Subcutaneous abdominal adipose tissue (tissue), 5 donors: Measurements from ENCODE around the gene NEU2.

Experiments used
- H3K27ac ChIP-seq: one replicate; pipeline ENCODE4 v1.7.0; 2013; ENCODE audit warnings: low read depth, mild to moderate bottlenecking, inconsistent platforms, low read length, moderate library complexity
- H3K27me3 ChIP-seq, 5 donors: one replicate each; pipeline ENCODE4 v1.7.0; 2013; ENCODE audit warnings: low read length in 5 of 5, inconsistent platforms in 1 of 5; ENCODE audit not compliant: control insufficient read depth in 5 of 5, insufficient read depth in 4 of 5
- H3K36me3 ChIP-seq, 5 donors: one replicate each; pipeline ENCODE4 v1.7.0; 2013; ENCODE audit warnings: low read length in 5 of 5; ENCODE audit not compliant: control insufficient read depth in 5 of 5, insufficient read depth in 5 of 5
- H3K4me1 ChIP-seq, 5 donors: one replicate each; pipeline ENCODE4 v1.7.0; 2013; ENCODE audit warnings: low read length in 5 of 5, mild to moderate bottlenecking in 3 of 5, moderate library complexity in 1 of 5; ENCODE audit not compliant: control insufficient read depth in 5 of 5, insufficient read depth in 5 of 5
- H3K4me3 ChIP-seq, 5 donors: one replicate each; pipeline ENCODE4 v1.7.0; 2013; ENCODE audit warnings: low read length in 5 of 5, low read depth in 1 of 5
- H3K9ac ChIP-seq, 5 donors: one replicate each; pipeline ENCODE4 v1.7.0; 2013; ENCODE audit warnings: low read length in 5 of 5, mild to moderate bottlenecking in 4 of 5, moderate library complexity in 3 of 5
- H3K9me3 ChIP-seq, 5 donors: one replicate each; pipeline ENCODE4 v1.7.0; 2013; ENCODE audit warnings: low read length in 5 of 5; ENCODE audit not compliant: control insufficient read depth in 5 of 5
- donor health status: healthy.
- donor health status: healthy.
- donor health status: healthy.
- donor health status: healthy.
- donor health status: healthy.

The NEU2 gene

GRCh38 chr2:233021771-233022170 is 10.7 kb upstream of the NEU2 start:
- Histone ChIP-seq H3K27me3 (peaks cover 0 to 5% (median 0%) of the 10 kb centered on the region in 5 donors), H3K9me3 (peaks cover 0 to 6% (median 0%) of the 10 kb centered on the region in 5 donors), H3K4me3 (no peak overlapping the region)

DNA sequence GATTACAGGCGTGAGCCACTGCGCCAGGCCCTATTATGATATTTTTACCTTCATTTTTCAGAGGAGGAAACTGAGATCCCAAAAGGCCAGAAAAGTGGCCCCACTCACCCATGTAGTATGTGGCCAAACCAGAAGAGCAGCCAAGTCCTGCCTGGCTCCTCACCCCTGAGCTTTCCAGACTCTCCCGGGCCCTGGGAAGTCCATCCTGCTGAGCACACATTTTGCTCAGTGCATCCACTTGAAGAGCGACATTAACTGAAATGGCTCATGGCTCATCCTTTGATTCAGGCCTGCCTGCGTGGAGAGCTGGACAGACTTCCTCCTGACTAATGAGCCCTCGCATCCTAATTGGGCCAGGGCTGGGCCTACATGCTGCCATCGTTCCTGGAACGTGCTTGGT is 9.9 kb upstream of the NEU2 start:
- Histone ChIP-seq H3K27me3 (peaks cover 0 to 5% (median 0%) of the 10 kb centered on the region in 5 donors), H3K9ac (no peak overlapping the region), H3K4me3 (no peak overlapping the region), H3K4me1 (no peaks in the 10 kb centered on the region), H3K9me3 (peaks cover 0 to 6% (median 0%) of the 10 kb centered on the region in 5 donors), H3K27ac (no peak overlapping the region), H3K36me3 (no peaks in the 10 kb centered on the region)

More at GRCh38 chr2:233021771-233022170, 10.7 kb upstream of the NEU2 start:
- H3K4me1 ChIP-seq, result no peaks in the 10 kb centered on the region
- H3K27ac ChIP-seq, result no peak overlapping the region
- no peaks in the 10 kb centered on the region for H3K36me3 ChIP-seq
- no peak overlapping the region for H3K9ac ChIP-seq

- Histone ChIP-seq H3K4me1 (no peaks in the 10 kb centered on the region), H3K9me3 (peaks cover 0 to 2% (median 0%) of the 10 kb centered on the region in 5 donors), H3K27ac (no peak overlapping the region), H3K27me3 (peaks cover 0 to 5% (median 0%) of the 10 kb centered on the region in 5 donors), H3K4me3 (no peak overlapping the region), H3K9ac (no peak overlapping the region), H3K36me3 (no peaks in the 10 kb centered on the region)
Observed at GRCh38 chr2:233023007-233023760, 9.3 kb upstream of the NEU2 start.

DNA sequence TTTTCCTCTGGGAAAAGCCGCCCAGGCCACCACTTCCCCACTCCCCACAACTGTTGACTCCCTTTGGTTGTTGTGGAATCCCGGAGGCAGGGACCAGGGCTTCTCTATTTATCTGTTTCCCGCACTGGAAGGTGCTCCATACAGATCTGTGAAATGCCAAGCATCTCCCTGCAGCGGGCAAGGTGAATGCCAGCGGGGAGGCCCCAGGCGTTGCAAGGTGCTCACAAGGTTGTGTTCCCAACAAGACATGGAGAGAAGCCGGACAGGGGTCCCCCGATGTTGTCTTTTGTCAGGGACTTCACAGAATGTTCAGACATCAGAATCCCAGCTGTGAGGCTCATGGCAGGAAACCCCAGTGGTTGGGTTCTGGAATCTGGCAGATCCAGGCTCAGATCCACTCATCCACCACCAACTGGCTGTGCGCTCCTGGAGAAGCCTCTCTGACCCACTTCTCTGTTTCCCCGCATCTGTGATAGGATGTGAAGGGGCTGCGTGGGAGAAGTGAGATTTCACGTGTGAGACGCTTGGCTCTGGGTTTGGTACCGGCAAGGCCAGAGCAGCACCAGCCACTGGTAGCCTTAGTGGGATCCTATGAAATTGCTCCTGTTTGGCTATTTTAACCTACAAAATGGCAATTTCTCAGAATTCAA is 8.6 kb upstream of the NEU2 start:
- Histone ChIP-seq H3K27ac (no peak overlapping the region), H3K4me1 (no peaks in the 10 kb centered on the region), H3K27me3 (peaks cover 0 to 5% (median 0%) of the 10 kb centered on the region in 5 donors), H3K9me3 (no peaks in the 10 kb centered on the region), H3K36me3 (no peaks in the 10 kb centered on the region), H3K4me3 (no peak overlapping the region), H3K9ac (no peak overlapping the region)

- Histone ChIP-seq H3K36me3 (no peaks in the 10 kb centered on the region), H3K4me1 (no peaks in the 10 kb centered on the region)
Observed at GRCh38 chr2:233025706-233026105, 6.8 kb upstream of the NEU2 start.

GRCh38 chr2:233026198-233026813 is 6.2 kb upstream of the NEU2 start:
- H3K27ac ChIP-seq, result no peak overlapping the region
- H3K4me3 ChIP-seq, result no peak overlapping the region
- H3K9me3 ChIP-seq, result no peaks in the 10 kb centered on the region
- peaks cover 0 to 5% (median 0%) of the 10 kb centered on the region in 5 donors for H3K27me3 ChIP-seq
- H3K36me3 ChIP-seq, result no peaks in the 10 kb centered on the region
- no peak overlapping the region for H3K9ac ChIP-seq
- no peaks in the 10 kb centered on the region for H3K4me1 ChIP-seq

More at GRCh38 chr2:233025706-233026105, 6.8 kb upstream of the NEU2 start:
- Histone ChIP-seq H3K27ac (no peak overlapping the region), H3K9ac (no peak overlapping the region), H3K9me3 (no peaks in the 10 kb centered on the region), H3K27me3 (peaks cover 0 to 5% (median 0%) of the 10 kb centered on the region in 5 donors), H3K4me3 (no peak overlapping the region)

DNA sequence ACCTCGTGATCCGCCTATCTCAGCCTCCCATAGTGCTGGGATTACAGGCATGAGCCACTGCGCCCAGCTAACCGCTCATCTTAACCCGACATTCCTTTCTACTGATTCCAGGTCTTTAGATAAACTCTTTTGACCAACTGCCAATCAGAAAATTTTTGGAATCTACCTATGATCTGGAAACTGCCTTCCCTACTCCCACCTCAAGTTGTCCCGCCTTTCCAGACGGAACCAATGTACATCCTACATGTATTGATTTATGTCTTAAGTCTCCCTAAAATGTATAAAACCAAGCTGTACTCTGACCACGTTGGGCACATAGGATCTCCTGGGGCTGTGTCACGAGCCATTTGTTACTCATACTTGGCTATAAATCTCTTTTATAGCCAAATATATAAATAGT is 3.2 kb upstream of the NEU2 start:
- Histone ChIP-seq H3K27ac (no peak overlapping the region), H3K9ac (no peak overlapping the region), H3K4me3 (no peak overlapping the region)

GRCh38 chr2:233031556-233032500 is 644 bp upstream of the NEU2 start:
- H3K36me3 ChIP-seq, result no peaks in the 10 kb centered on the region
- peaks cover 0 to 5% (median 0%) of the 10 kb centered on the region in 5 donors for H3K9me3 ChIP-seq
- no peaks in the 10 kb centered on the region for H3K27me3 ChIP-seq
- no peak overlapping the region for H3K9ac ChIP-seq
- H3K27ac ChIP-seq, result no peak overlapping the region
- no peaks in the 10 kb centered on the region for H3K4me1 ChIP-seq
- H3K4me3 ChIP-seq, result no peak overlapping the region

More for the DNA sequence above, 3.2 kb upstream of the NEU2 start:
- Histone ChIP-seq H3K27me3 (no peaks in the 10 kb centered on the region), H3K36me3 (no peaks in the 10 kb centered on the region), H3K4me1 (no peaks in the 10 kb centered on the region), H3K9me3 (peaks cover 0 to 5% (median 0%) of the 10 kb centered on the region in 5 donors)

DNA sequence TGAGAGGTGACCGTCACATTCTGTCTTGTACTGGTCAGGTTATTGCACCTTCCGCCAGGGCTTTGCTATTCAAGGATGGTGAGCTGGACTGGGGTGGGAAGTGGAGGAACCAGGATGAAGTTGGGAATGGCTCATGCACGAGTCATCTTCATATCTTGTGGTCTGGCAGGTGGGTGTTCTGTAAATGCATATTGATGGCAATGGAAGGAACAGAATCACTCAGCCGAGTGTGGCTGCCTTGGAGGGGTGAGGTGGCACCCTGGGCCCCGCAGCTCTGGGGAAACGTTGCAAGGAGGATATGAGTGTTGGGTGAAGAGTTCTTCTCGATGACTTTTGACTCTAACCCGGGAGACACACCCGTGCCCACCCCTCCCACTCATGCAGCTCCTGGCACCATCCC is 1.2 kb downstream of the NEU2 start:
- Histone ChIP-seq H3K27ac (no peak overlapping the region), H3K4me1 (no peaks in the 10 kb centered on the region), H3K36me3 (no peaks in the 10 kb centered on the region), H3K9ac (no peak overlapping the region), H3K27me3 (no peaks in the 10 kb centered on the region), H3K9me3 (peaks cover 0 to 5% (median 0%) of the 10 kb centered on the region in 5 donors), H3K4me3 (no peak overlapping the region)
